HL-60 (cell line): ENCODE measurements around the gene RSU1.

Experiments
- GABPA ChIP-seq: IDR thresholded peaks from 2 replicates; pipeline ENCODE4 v1.6.1; 2012; ENCODE audit warnings: low read depth
- POLR2AphosphoS5 ChIP-seq: IDR thresholded peaks from 2 replicates; pipeline ENCODE4 v1.6.1; 2012; ENCODE audit warnings: low read depth
- SPI1 ChIP-seq: IDR thresholded peaks from 2 replicates; pipeline ENCODE4 v1.6.1; 2012; ENCODE audit warnings: low read depth, mild to moderate bottlenecking, borderline replicate concordance
- TF ChIP-seq, protein P1 (sequence below): IDR thresholded peaks from one replicate; pipeline ENCODE4 v1.5.1; 2011; ENCODE audit warnings: low read length, control low read depth, inconsistent platforms; ENCODE audit not compliant: insufficient read depth
- TF ChIP-seq, protein P2 (sequence below): IDR thresholded peaks from 2 replicates; pipeline ENCODE4 v1.6.1; 2012; ENCODE audit warnings: low read depth; ENCODE audit not compliant: insufficient replicate concordance

DNA sequence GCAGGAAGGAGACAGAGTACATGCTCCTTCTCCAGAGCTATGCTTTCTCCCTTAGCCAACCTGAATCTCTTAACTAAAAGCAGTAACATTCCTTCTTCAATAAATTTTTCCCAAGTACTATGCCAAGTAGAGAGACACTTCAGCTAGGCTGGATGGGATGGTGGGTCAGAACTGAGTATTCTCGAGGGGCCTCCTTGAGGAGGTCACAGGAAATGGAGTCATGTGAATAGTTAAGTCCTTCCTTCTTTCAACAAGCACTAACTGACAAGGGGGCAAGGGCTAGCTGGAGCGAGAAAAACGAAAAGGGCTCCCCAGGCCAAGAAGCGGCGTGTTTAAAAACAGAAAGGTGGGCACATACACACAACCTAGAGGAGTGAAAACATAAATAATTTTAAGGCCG lies 5.5 kb downstream of the RSU1 start:
- TF ChIP-seq, protein P1, sequence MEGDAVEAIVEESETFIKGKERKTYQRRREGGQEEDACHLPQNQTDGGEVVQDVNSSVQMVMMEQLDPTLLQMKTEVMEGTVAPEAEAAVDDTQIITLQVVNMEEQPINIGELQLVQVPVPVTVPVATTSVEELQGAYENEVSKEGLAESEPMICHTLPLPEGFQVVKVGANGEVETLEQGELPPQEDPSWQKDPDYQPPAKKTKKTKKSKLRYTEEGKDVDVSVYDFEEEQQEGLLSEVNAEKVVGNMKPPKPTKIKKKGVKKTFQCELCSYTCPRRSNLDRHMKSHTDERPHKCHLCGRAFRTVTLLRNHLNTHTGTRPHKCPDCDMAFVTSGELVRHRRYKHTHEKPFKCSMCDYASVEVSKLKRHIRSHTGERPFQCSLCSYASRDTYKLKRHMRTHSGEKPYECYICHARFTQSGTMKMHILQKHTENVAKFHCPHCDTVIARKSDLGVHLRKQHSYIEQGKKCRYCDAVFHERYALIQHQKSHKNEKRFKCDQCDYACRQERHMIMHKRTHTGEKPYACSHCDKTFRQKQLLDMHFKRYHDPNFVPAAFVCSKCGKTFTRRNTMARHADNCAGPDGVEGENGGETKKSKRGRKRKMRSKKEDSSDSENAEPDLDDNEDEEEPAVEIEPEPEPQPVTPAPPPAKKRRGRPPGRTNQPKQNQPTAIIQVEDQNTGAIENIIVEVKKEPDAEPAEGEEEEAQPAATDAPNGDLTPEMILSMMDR: no peak
- TF ChIP-seq POLR2AphosphoS5: no peak
- TF ChIP-seq GABPA: no peak
- TF ChIP-seq, protein P2, sequence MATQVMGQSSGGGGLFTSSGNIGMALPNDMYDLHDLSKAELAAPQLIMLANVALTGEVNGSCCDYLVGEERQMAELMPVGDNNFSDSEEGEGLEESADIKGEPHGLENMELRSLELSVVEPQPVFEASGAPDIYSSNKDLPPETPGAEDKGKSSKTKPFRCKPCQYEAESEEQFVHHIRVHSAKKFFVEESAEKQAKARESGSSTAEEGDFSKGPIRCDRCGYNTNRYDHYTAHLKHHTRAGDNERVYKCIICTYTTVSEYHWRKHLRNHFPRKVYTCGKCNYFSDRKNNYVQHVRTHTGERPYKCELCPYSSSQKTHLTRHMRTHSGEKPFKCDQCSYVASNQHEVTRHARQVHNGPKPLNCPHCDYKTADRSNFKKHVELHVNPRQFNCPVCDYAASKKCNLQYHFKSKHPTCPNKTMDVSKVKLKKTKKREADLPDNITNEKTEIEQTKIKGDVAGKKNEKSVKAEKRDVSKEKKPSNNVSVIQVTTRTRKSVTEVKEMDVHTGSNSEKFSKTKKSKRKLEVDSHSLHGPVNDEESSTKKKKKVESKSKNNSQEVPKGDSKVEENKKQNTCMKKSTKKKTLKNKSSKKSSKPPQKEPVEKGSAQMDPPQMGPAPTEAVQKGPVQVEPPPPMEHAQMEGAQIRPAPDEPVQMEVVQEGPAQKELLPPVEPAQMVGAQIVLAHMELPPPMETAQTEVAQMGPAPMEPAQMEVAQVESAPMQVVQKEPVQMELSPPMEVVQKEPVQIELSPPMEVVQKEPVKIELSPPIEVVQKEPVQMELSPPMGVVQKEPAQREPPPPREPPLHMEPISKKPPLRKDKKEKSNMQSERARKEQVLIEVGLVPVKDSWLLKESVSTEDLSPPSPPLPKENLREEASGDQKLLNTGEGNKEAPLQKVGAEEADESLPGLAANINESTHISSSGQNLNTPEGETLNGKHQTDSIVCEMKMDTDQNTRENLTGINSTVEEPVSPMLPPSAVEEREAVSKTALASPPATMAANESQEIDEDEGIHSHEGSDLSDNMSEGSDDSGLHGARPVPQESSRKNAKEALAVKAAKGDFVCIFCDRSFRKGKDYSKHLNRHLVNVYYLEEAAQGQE: no peak
- no peak for TF ChIP-seq SPI1
